NT2/D1 (cell line): ENCODE data around the gene PRXL2B.

Experiments used
- SUZ12 ChIP-seq: IDR thresholded peaks from 2 replicates; pipeline ENCODE4 v1.6.1; 2011; ENCODE audit not compliant: insufficient read length, insufficient read depth; ENCODE audit errors: extremely low read depth
- YY1 ChIP-seq: IDR thresholded peaks from 2 replicates; pipeline ENCODE4 v1.6.1; 2011; ENCODE audit not compliant: insufficient read length, insufficient read depth
- ZNF274 ChIP-seq: IDR thresholded peaks from 2 replicates; pipeline ENCODE4 v1.6.1; 2011; ENCODE audit warnings: mild to moderate bottlenecking, low read depth, low read length

DNA sequence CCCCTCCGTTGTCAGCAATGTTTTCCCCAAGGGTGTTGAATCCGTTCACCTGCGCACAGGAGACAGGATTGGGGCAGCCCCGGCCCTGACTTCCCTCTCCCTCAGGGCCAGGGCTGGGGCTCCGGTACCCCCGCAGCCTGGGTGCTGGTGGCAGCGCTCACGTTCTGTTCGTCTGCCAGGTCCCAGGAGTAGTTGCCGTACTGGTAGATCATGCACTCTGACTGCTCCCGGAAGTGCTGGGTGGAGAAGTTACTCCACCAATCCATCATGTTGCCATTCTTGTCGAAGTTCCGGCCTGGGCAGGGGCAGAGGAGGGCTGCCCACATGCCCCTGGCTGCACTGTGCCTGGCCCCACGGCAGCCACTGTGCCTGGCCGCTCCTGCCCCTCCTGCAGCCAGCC, 6.1 kb downstream of the PRXL2B start:
- TF ChIP-seq SUZ12 (no peak), ZNF274 (no peak), YY1 (no peak)
